Right atrium auricular region (tissue), 2 donors: ENCODE results near the gene PTPRN2. TPM values are rescaled to one million over a fixed set of nuclear protein-coding genes. Genes with fewer than 3 reads are reported as not detected.
A peak's percentile ranks its signal among the peaks of the same experiment; 100 is the strongest.

Experiments used
- DNase-seq: peaks from one replicate; pipeline ENCODE4 v3.0.0-alpha.2; 2019; ENCODE audit warnings: low spot score
- H3K27ac ChIP-seq, 2 donors: fragments of 200-600 bp; sonication (generic); 1 replicate in 1 of 2; 2 replicates in 1 of 2; pipeline ENCODE4 v1.5.1; 2016 to 2019
- H3K27me3 ChIP-seq, 2 donors: fragments of 200-600 bp; sonication (generic); one replicate each; pipeline versions ENCODE4 v1.5.1 to v1.6.0; 2017 to 2019
- H3K36me3 ChIP-seq: fragments of 200-600 bp; sonication (generic); one replicate; pipeline ENCODE4 v1.5.1; 2016
- H3K4me1 ChIP-seq, 2 donors: fragments of 200-600 bp; sonication (generic); one replicate each; pipeline versions ENCODE4 v1.5.1 to v1.6.0; 2017 to 2019
- H3K4me3 ChIP-seq, 2 donors: fragments of 200-600 bp; sonication (generic); 1 replicate in 1 of 2; 2 replicates in 1 of 2; pipeline ENCODE4 v1.5.1; 2017 to 2019; ENCODE audit warnings: mild to moderate bottlenecking in 1 of 2, moderate library complexity in 1 of 2
- H3K9me3 ChIP-seq, 2 donors: fragments of 200-600 bp; sonication (generic); one replicate each; pipeline ENCODE4 v1.5.1; 2019
- total RNA-seq, 2 donors: library from RNA; depleted of rRNA; stranded (reverse); fragments of >200 nt; gene quantifications; one replicate each; pipeline ENCODE4 v1.1.0, GENCODE V29; 2016
- TF ChIP-seq, protein P1 (sequence below), 2 donors: fragments of 200-600 bp; sonication (generic); IDR thresholded peaks; one replicate each; pipeline ENCODE4 v1.5.1; 2019; ENCODE audit warnings: antibody characterized with exemption in 2 of 2

The PTPRN2 gene
- total RNA-seq, 2 donors from 2014 or later: 2.6 to 2.7 TPM

DNA sequence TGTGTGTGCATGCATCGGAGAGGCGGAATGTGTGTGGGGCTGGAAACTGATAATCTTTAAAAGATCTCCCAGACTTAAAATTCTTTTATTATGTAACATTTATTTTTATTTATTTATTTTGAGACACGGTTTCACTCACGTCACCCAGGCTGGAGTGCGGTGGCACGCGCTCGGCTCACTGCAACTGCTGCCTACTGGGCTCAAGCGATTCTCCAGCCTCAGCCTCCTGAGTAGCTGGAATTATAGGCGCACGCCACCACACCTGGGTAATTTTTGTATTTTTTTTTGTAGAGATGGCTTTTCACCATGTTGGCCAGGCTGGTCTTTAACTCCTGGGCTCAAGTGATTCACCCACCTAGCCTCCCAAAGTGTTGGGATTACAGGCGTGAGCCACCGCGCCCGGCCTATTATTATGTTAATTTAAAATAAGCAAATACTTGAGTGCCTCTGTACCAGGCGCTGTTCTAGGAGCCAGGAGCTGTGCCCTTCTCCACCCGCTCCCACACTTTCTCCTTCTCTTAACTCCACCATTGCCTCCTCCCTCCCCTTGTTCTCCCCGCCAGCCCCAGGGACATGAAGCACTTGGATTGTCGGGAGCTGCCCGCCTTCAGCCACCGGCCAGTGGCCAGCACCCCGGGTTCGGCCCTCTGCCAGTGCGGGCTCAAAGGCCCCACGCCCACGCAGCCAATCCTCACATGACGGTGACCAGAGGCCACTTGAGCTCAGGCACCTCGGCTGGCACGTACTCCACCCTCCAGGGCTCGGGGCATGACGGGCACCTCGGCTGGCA is 1087.3 kb downstream of the PTPRN2 start:
- Histone ChIP-seq H3K36me3 (no peaks in the 10 kb centered on the region), H3K27ac (no peak overlapping the region), H3K4me3 (no peak overlapping the region), H3K9me3 (peaks cover 0 to 1% of the 10 kb centered on the region in 2 donors), H3K4me1 (no peaks in the 10 kb centered on the region), H3K27me3 (no peaks in the 10 kb centered on the region)
- DNase-seq: no peak
- TF ChIP-seq, protein P1, sequence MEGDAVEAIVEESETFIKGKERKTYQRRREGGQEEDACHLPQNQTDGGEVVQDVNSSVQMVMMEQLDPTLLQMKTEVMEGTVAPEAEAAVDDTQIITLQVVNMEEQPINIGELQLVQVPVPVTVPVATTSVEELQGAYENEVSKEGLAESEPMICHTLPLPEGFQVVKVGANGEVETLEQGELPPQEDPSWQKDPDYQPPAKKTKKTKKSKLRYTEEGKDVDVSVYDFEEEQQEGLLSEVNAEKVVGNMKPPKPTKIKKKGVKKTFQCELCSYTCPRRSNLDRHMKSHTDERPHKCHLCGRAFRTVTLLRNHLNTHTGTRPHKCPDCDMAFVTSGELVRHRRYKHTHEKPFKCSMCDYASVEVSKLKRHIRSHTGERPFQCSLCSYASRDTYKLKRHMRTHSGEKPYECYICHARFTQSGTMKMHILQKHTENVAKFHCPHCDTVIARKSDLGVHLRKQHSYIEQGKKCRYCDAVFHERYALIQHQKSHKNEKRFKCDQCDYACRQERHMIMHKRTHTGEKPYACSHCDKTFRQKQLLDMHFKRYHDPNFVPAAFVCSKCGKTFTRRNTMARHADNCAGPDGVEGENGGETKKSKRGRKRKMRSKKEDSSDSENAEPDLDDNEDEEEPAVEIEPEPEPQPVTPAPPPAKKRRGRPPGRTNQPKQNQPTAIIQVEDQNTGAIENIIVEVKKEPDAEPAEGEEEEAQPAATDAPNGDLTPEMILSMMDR (IDR thresholded peaks at IDR 0.05): no peak

DNA sequence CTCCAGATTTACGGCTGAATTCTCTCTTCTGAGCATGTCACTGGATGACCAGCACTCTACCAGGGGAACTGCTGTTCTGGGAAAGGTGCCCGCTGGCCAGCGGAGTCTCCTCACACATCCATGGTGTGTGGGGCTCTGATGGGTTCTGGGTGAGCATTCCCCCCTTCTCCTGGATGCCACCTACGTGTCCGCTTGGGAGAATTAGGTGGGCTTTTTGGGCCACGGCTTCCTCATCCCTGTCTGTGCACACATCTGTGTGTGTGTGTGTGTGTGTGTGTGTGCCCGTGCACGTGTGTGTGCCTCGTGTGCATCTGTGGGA is 1087.8 kb downstream of the PTPRN2 start:
- H3K27me3 ChIP-seq: no peaks in the 10 kb centered on the region
- H3K4me3 ChIP-seq: no peak overlapping the region
- no peak for DNase-seq
- no peaks in the 10 kb centered on the region for H3K36me3 ChIP-seq
- H3K9me3 ChIP-seq: no peaks in the 10 kb centered on the region
- no peak overlapping the region for H3K27ac ChIP-seq
- TF ChIP-seq, protein P1 (IDR thresholded peaks at IDR 0.05): no peak
- H3K4me1 ChIP-seq: no peaks in the 10 kb centered on the region

DNA sequence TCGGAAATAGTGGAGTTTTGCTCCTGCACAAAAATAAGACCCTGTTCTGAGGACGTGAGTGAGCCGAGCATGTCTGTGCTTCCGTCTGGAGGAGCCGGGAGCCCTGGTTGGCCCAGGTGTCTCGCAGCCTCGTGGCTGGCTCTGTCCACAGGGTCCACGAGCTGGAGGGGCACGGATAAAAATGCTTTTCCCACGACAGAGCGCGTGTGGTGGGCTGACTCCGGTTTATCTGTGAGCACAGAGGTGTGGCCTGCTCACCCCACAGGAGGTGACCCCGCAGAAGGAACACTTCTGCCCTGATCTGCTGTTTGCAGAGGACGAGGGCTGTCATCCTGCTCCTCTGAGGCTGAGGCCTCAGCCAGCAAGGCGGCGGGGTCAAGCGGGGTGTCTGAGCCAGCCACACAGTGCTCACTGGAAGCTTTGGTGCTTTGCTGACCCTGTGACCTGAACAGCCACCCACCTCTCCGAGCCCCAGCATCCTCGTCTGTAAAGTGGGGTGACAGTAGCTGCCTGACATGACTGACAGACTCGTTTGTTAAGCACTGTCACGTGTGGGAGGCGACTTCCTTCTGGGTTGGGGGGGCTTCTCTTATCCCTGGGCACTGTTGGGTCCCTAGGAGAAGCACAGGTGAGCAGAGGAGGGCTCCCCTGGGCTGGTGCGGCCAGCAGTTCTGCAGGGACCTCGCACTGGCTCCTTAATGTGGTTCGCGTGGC is 1088.3 kb downstream of the PTPRN2 start:
- H3K27me3 ChIP-seq: no peaks in the 10 kb centered on the region
- DNase-seq: no peak
- H3K4me1 ChIP-seq: no peaks in the 10 kb centered on the region
- H3K36me3 ChIP-seq: no peaks in the 10 kb centered on the region
- H3K9me3 ChIP-seq: no peaks in the 10 kb centered on the region
- no peak overlapping the region for H3K27ac ChIP-seq
- TF ChIP-seq, protein P1 (IDR thresholded peaks at IDR 0.05): no peak
- H3K4me3 ChIP-seq: no peak overlapping the region

DNA sequence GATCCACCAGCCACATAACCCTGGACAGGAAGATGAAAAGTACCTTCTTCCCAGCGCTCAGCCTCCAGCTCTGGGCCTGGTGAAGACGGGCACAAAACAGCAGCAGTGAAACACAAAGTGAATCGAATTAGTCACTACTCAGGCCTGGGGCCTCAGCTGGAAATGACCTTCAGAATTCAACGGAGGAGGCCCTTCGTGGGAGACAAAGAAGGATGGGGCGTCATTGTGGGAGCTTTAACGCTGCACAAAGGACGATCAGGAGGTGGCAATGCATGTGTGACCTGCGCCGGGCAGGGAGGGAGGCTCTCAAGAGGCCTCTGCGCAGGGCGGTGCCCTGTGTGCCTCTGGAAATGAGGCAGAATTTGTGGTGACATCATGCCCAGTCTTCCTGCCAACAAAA is 1089.0 kb downstream of the PTPRN2 start:
- H3K4me1 ChIP-seq: no peaks in the 10 kb centered on the region
- no peak overlapping the region for H3K27ac ChIP-seq
- H3K9me3 ChIP-seq: no peaks in the 10 kb centered on the region
- H3K27me3 ChIP-seq: no peaks in the 10 kb centered on the region
- H3K36me3 ChIP-seq: no peaks in the 10 kb centered on the region
- DNase-seq: no peak
- H3K4me3 ChIP-seq: no peak overlapping the region
- TF ChIP-seq, protein P1 (IDR thresholded peaks at IDR 0.05): no peak

DNA sequence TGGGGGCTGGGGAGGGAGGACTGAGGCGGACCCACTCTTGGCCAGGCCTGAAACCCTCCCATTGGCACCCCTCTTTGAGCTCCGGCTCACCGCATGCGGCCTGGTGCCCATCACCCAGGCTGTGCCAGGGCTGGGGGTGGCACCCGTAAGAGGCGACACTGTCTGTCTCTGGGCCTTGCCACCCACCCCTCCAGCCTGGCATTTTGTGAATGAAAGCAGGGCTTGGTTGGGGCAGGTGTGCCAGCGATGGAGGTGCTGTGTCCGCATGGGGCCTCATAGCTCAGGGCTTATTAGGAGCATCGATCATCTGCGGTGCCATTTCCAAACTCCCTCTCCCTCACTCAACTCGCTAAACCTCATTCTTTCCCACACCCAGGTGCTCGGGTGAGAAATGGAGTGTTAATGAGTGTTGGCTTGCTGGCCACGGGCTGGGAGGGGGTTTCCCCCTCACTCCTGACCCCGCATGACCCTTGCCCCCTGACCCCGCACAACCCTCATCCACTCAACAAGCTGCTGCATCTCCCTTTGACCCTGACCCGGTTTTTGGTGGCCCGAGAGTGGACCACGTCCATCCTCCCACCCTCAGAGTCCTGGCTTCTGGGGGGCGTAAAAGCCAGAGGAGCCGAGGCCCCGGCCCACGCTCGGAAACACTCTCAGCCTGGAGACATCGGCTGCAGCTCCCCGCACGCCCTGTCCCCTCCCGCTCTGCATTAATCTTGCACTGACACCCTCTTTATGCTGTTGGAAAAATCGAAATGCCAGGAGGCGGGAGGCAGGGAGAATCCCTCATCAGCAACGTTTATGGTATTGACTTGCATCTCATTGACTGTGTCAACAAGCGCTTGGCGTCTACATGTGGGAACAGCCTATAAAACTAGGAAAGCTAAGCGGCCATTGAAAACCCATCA is 1089.6 kb downstream of the PTPRN2 start:
- TF ChIP-seq, protein P1 (IDR thresholded peaks at IDR 0.05): no peak
- H3K27ac ChIP-seq: no peak overlapping the region
- DNase-seq: peak; percentile 32

More for the DNA sequence above, 1089.6 kb downstream of the PTPRN2 start:
- Histone ChIP-seq H3K4me1 (no peaks in the 10 kb centered on the region), H3K4me3 (no peak overlapping the region), H3K36me3 (no peaks in the 10 kb centered on the region), H3K27me3 (no peaks in the 10 kb centered on the region), H3K9me3 (no peaks in the 10 kb centered on the region)
